ENCODE data around the gene IL15.

- no peak for TF ChIP-seq CTCF (conservative IDR thresholded peaks at IDR 0.05; ENCODE audit: low read depth in 2 of 2)
- TF ChIP-seq EZH2 (IDR thresholded peaks at IDR 0.05; ENCODE audit: low read depth, unreplicated experiment) = no peak
- no peak for TF ChIP-seq EZH2phosphoT487 (IDR thresholded peaks at IDR 0.05; ENCODE audit: unreplicated experiment)
- TF ChIP-seq ZNF114 (CRISPR knock-in tag; IDR thresholded peaks at IDR 0.05) = no peak
- TF ChIP-seq ZNF462 (CRISPR knock-in tag; IDR thresholded peaks at IDR 0.05) = no peak
- no peak for TF ChIP-seq REST (IDR thresholded peaks at IDR 0.05; ENCODE audit: unreplicated experiment)
- no peak for TF ChIP-seq POLR2AphosphoS5 (IDR thresholded peaks at IDR 0.05; ENCODE audit: low read depth)
Measured at GRCh38 chr4:141713185-141713584, 76.8 kb downstream of the IL15 start.
